Hindlimb muscle (tissue), 1 donor: ENCODE measurements around the gene ABHD1. TPM values are rescaled to one million over a fixed set of nuclear protein-coding genes. Genes with fewer than 3 reads are reported as not detected.
"Not testable (repeated sequence)": the region's sequence is repeated elsewhere in the genome, so short reads cannot be mapped to it uniquely, and the experiment has no call there.

Experiments used
- DNase-seq: peaks from one replicate; pipeline ENCODE4 v3.0.0-alpha.2; 2013
- polyA plus RNA-seq: library from polyadenylated mRNA; unstranded; fragments of 120-200 nt; gene quantifications from one replicate; pipeline ENCODE4 v1.2.1, GENCODE V29; 2013; ENCODE audit not compliant: insufficient read length

The ABHD1 gene
- polyA plus RNA-seq, 1 donor: 0.18 TPM

DNA sequence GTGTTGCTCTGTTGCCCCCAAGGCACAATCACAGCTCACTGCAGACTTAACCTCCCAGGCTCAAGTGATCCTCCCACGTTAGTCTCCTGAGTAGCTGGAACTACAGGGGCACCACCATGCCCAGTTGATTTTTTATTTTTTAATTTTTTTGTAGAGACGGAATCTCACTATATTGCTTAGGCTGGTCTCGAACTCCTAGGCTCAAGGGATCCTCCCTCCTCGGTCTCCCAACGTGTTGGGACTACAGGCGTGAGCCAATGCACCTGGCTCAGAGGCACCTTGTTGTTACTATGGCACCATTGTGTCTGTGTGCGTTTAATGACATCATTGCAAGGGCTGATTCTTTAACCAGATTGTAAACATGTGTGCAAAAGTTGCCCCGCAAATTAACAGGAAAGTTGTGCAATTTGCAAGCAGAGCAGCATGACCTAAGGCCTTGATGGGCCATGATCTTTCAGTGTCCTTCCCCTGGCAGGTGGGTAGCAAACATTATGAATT, 47.8 kb downstream of the ABHD1 start:
- no peak for DNase-seq

DNA sequence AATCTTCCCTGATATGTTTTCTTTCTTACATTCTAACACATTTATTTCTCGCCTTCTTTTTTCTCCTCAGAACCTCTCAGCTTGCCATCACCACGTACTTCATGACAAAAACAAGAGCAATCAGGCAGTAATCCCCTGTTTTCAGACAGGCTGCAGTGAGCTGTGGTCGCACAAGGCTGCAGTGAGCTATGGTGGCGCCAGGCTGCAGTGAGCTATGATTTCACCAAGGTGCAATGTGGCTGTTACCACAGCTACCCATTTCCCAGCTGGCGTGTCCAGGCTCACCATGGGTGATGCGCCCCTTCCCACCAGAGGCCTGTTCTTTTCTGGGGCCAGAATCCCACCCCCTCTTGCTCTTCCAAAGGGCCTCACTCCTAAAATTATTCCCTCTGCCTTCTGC, 51.0 kb downstream of the ABHD1 start:
- no peak for DNase-seq

DNA sequence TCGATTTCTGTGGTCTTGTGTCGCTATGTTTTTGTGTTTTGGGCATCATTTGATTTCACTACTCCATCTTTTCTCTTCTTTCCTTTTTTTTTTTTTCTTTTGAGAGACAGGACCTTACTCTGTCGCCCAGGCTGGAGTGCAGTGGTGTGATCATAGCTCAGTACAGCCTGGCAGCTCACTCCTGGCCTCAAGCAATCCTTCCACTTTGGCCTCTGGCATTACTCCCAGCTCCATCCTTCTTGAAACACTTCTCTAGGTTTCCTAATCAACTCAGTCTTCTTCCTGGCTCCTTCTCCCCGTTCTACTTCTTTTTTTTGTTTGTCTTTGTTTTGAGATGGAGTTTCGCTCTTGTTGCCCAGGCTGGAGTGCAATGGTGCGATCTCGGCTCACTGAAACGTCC, 51.7 kb downstream of the ABHD1 start:
- no peak for DNase-seq

DNA sequence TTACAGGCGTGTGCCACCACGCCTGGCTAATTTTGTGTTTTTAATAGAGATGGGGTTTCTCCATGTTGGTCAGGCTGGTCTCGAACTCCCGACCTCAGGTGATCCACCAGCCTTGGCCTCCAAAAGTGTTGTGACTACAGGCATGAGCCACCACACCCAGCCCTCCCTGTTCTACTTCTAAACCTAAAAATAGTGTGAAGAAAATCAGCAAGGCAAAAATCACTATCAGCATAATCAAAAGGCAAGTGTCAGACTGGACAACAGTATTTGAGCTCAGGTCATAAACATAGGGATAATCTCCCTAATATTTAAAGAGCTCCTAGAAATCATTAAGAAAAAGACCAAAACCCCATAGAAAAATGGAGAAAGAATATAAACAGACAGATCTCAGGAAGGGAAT, 52.2 kb downstream of the ABHD1 start:
- DNase-seq: not testable (repeated sequence)

DNA sequence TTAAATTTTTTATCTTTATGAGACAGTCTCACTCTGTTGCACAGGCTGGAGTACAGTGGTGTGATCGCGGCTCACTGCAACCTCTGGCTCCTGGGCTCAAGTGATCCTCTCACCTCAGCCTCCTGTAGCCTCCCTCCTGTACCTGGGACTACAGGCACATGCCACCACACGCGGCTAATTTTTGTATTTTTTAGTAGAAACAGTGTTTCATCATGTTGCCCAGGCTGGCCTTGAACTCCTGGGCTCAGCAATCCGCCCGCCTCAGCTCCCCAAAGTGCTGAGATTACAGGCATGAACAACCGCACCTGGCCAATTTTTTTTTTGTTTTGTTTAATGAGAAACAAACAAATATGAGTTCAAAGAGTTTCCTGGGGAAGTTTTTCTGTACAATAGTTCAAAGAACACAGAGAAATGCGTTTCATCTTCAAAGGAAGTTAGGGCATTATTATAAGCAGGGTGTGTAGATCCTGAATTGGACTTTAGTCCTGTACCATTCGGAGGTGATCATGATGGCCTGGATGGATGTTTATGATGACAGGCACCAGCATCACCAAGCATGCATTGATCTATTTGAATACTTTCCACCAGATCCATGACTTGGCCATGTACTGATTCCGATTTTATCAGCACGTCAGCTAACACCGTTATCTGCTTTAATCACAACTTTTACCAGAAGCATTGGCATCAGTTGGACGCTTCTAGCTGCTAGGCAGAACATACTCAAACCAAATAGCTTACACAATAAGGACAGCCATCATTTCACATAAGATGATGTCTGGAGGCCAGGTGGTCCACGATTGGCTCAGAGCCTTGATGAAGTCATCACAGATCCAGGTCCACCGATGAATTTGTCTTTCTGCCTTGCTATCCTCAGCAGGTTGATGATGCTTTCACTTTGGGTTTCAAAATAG, 54.1 kb downstream of the ABHD1 start:
- DNase-seq: no peak

DNA sequence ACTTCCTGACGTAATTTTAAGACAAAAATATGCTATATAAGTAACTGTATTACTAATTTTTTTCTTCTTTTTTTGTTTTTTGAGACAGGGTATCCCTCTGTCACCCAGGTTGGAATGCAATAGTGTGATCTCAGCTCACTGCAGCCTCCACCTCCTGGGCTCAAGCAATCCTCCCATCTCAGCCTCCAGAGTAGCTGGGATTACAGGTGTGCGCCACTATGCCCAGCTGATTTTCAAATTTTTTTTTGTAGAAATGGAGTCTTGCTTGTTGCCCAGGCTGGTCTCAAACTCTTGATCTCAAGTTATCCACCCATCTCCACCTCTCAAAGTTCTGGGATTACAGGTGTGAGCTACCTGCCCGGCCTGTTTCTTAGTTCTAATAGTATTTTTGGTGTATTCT, 54.9 kb downstream of the ABHD1 start:
- no peak for DNase-seq

DNA sequence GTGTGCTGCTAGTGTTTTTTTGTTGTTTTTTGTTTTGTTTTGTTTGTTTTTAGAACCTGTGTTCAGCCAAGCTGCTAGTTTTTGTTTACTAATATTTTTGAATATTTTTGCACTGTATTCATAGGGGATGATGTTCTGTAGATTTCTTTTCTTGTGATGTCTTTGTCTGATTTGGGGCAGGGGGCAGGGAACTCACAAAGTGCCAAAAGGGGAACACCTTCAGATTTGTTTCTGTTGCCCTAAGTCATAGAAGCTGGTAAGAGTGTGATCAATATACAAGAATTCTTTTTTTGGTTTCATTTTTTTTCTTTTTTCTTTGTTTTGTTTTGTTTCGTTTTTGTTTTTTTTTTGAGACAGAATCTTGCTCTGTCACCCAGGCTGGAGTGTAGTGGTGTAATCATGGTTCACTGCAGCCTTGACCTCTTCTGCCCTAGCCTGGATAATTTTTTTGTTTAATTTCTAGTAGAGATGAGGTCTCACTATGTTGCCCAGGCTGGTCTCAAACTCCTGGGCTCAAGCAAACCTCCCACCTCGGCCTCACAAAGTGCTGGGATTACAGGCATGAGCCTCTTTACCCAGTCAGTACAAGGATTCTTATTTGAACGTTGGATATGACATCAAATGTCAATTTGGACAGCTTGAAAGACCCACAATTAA, 55.9 kb downstream of the ABHD1 start:
- no peak for DNase-seq

Other genes starting within 250 kb of the ABHD1 start
- 41.2 TPM for gene MAPRE3, start 153.2 kb upstream of the ABHD1 start, polyA plus RNA-seq
- gene TMEM214, start 90.8 kb upstream of the ABHD1 start, polyA plus RNA-seq: 57.7 TPM
- gene AGBL5, start 72.1 kb upstream of the ABHD1 start, polyA plus RNA-seq: 18.8 TPM
- 202 TPM for gene OST4, start 52.2 kb upstream of the ABHD1 start, polyA plus RNA-seq
- 66.7 TPM for gene EMILIN1, start 45.2 kb upstream of the ABHD1 start, polyA plus RNA-seq
- 1.5 TPM for gene KHK, start 37.0 kb upstream of the ABHD1 start, polyA plus RNA-seq
- gene CGREF1, start 4.7 kb upstream of the ABHD1 start, polyA plus RNA-seq: 0.75 TPM
- 35.1 TPM for gene PREB, start 10.8 kb downstream of the ABHD1 start, polyA plus RNA-seq
- gene PRR30, start 15.6 kb downstream of the ABHD1 start, polyA plus RNA-seq: not detected
- gene TCF23, start 25.2 kb downstream of the ABHD1 start, polyA plus RNA-seq: 0.17 TPM
- 83.7 TPM for gene ATRAID, start 88.2 kb downstream of the ABHD1 start, polyA plus RNA-seq
- gene SLC5A6, start 88.5 kb downstream of the ABHD1 start, polyA plus RNA-seq: 18.6 TPM
- 28.0 TPM for gene CAD, start 93.6 kb downstream of the ABHD1 start, polyA plus RNA-seq
- gene SLC30A3, start 139.2 kb downstream of the ABHD1 start, polyA plus RNA-seq: 2.8 TPM
- 0.34 TPM for gene DNAJC5G, start 151.6 kb downstream of the ABHD1 start, polyA plus RNA-seq
- gene TRIM54, start 158.6 kb downstream of the ABHD1 start, polyA plus RNA-seq: 128 TPM
- gene UCN, start 184.6 kb downstream of the ABHD1 start, polyA plus RNA-seq: 2.5 TPM
- gene MPV17, start 199.3 kb downstream of the ABHD1 start, polyA plus RNA-seq: 46.8 TPM
- gene GTF3C2, start 232.9 kb downstream of the ABHD1 start, polyA plus RNA-seq: 32.5 TPM
- gene EIF2B4, start 246.5 kb downstream of the ABHD1 start, polyA plus RNA-seq: 34.4 TPM
- 75.0 TPM for gene SNX17, start 246.8 kb downstream of the ABHD1 start, polyA plus RNA-seq